Ovary (tissue), 3 donors: ENCODE data around the gene HOXA4.

Experiments used
- POLR2A ChIP-seq: fragments of 450-650 bp; IDR thresholded peaks from one replicate; pipeline ENCODE4 v1.6.1; 2017; ENCODE audit warnings: antibody characterized with exemption, mild to moderate bottlenecking, moderate library complexity
- TF ChIP-seq, protein P1 (sequence below), 3 donors: fragments of 450-650 bp in 2 of 3; fragments of 200-600 bp in 1 of 3; IDR thresholded peaks; one replicate each; pipeline versions ENCODE4 v1.5.1 to v1.8.0; 2016 to 2022; ENCODE audit warnings: antibody characterized with exemption in 3 of 3, mild to moderate bottlenecking in 1 of 3
- donor health status: DM: no; HTN: no; CAD: no.

DNA sequence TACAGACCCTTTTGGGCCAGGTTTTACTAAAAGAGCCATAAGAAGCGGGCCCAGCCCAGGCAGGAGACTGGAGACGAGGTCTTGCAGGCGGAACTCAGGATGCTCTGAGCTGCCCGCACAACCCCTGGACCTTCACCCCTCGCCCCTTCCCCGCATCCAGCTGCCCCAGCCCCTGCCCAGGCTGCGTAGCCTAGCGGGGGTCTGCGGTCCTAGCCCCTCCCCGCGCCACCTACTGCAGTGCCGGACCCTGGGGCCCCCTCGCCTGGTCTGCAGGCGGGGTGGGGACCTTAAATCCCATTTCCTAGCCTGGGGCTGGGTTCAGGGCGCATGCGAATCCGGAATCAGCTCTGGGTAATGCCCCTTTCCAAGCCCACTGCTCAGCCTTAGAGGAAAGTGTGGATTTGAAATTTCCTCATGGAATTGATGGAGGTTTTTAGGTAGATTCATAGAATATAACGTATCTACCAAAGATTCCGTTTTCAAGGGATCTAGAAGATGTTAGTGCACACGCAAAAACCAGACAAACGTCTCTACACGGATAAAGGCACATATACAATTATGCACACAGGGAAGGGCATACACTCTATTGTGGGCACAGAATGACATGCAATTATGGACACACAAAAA, 22.4 kb upstream of the HOXA4 start:
- TF ChIP-seq POLR2A: no peak
- TF ChIP-seq, protein P1, sequence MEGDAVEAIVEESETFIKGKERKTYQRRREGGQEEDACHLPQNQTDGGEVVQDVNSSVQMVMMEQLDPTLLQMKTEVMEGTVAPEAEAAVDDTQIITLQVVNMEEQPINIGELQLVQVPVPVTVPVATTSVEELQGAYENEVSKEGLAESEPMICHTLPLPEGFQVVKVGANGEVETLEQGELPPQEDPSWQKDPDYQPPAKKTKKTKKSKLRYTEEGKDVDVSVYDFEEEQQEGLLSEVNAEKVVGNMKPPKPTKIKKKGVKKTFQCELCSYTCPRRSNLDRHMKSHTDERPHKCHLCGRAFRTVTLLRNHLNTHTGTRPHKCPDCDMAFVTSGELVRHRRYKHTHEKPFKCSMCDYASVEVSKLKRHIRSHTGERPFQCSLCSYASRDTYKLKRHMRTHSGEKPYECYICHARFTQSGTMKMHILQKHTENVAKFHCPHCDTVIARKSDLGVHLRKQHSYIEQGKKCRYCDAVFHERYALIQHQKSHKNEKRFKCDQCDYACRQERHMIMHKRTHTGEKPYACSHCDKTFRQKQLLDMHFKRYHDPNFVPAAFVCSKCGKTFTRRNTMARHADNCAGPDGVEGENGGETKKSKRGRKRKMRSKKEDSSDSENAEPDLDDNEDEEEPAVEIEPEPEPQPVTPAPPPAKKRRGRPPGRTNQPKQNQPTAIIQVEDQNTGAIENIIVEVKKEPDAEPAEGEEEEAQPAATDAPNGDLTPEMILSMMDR (IDR thresholded peaks at IDR 0.05): no peak
